HG02798 (cell line): Measurements from ENCODE around the gene NHERF2.

Experiments
- ATAC-seq: cut with Tn5 transposase; IDR thresholded peaks from one replicate; pipeline ENCODE4 v1.9.1; 2021; ENCODE audit warnings: mild to moderate bottlenecking; ENCODE audit not compliant: unreplicated experiment, poor library complexity

NHERF2 gene

GRCh38 chr16:2037647-2038381 lies 11.1 kb downstream of the NHERF2 start:
- no peak for ATAC-seq

- ATAC-seq: no peak
These were observed 11.9 kb downstream of the NHERF2 start for GRCh38 chr16:2038382-2039231.

DNA sequence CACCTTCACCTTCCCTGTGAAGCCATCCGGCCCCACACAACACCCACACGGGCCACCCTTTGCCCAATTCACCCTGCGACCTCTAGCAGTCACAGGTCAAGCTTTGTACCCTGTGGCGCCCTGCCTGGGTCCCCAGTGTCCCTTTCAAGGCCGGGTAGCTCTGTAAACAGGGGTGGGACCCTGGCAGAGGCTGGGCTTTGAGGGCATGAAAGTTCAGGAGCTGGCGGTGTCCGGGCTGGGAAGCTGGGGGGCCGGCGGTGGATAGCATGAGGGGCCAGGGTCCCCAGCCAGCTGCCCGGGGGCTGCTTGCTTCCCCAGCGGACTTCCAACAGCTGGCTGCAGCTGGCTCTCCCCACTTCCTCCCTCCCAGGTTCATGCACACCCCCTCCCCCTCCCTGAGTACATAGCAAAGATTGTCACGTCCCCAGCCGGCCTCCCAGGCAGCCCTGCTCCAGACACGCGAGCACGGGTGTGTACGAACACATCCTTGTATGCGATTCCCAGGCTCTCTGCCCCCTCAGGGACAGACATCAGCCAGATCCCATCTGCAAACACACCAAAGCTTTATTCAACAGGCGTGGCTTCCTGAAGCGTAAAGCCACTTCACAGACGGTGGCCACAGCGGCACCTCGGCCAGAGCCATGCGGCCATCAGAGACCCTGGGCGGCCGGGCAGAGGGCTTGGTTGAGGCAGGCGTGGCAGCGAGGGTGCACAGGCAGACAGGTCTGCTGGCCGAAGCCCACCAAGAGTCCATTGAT lies 12.8 kb downstream of the NHERF2 start:
- ATAC-seq: no peak

- no peak for ATAC-seq
These were observed 13.5 kb downstream of the NHERF2 start for GRCh38 chr16:2040041-2040786.

GRCh38 chr16:2040787-2041522 lies 14.3 kb downstream of the NHERF2 start:
- no peak for ATAC-seq

- ATAC-seq: no peak
These were observed 15.7 kb downstream of the NHERF2 start for GRCh38 chr16:2042171-2042985.

GRCh38 chr16:2042986-2043666 lies 16.4 kb downstream of the NHERF2 start:
- ATAC-seq: no peak

GRCh38 chr16:2043667-2044451 lies 17.2 kb downstream of the NHERF2 start:
- no peak for ATAC-seq

- ATAC-seq: no peak
These were observed 17.8 kb downstream of the NHERF2 start for GRCh38 chr16:2044541-2044940.

- ATAC-seq: no peak
These were observed 19.5 kb downstream of the NHERF2 start for GRCh38 chr16:2045965-2046892.

DNA sequence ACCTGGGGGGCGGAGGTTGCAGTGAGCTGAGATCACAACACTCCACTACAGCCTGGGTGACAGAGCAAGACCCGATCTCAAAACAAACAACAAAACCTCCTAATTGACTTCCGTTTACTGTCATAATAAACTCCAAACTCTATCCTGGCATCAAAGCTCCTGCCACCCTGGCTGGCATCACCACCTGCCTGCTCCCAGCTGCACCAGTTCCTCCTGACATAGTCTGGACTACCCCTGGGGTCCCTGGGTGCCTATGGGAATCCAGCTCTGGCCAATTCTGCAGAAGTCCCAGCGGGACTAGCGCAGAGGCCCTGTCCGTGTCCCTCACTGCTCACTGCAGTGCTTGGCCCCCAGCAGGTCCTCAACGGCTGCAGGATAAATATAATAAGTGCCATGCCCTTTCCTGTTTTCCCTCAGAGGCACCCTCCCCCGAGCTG lies 20.2 kb downstream of the NHERF2 start:
- no peak for ATAC-seq

- peak; percentile 94 for ATAC-seq
These were observed 20.8 kb downstream of the NHERF2 start, which contains the start of the genes NTHL1 and TSC2 for GRCh38 chr16:2047330-2048115. Gene NTHL1, minus strand, starts transcription at chr16:2047834. Its CDS starts 11 bp downstream, at chr16:2047823. Gene TSC2, plus strand, starts transcription at chr16:2047985. Its CDS starts 631 bp downstream, at chr16:2048616.

- no peak for ATAC-seq
These were observed 21.4 kb downstream of the NHERF2 start for GRCh38 chr16:2048116-2048543.

- no peak for ATAC-seq
These were observed 26.5 kb downstream of the NHERF2 start for GRCh38 chr16:2053211-2053610.

DNA sequence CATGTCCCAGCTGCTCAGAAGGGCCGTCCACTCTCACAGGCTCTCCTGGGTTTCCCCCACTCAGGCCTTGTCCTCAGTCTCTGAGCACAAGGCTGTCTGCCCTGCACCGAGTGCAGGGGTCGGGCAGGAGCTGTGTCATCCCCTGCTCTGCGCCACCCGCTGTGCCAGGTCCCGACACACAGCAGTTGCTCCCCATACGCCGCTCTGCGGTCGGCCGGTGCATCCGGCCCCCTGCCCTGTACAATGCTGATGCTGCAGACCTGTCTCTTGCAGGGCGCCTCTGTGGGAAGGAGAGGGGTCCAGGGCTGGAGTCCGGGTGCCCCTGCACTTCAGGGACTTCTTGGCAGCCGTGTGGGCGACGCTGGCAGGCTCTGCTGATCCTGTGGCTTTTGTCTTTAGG lies 27.2 kb downstream of the NHERF2 start:
- no peak for ATAC-seq
